ENCODE results near the gene FNDC10. TPM values are rescaled to one million over a fixed set of nuclear protein-coding genes. Genes with fewer than 3 reads are reported as not detected.

The FNDC10 gene
- total RNA-seq, 1 donor from 2014 or later: 7.4 TPM

- Histone ChIP-seq H3K36me3 (peaks cover 34% of the 10 kb centered on the region), H3K9me3 (no peaks in the 10 kb centered on the region), H3K4me1 (peaks cover 38% of the 10 kb centered on the region)
These were observed 32.0 kb downstream of the FNDC10 start for GRCh38 chr1:1567891-1568291.

GRCh38 chr1:1567152-1567875, 32.6 kb downstream of the FNDC10 start:
- peaks cover 40% of the 10 kb centered on the region for H3K36me3 ChIP-seq
- H3K27ac ChIP-seq: no peak overlapping the region
- TF ChIP-seq, protein P1, sequence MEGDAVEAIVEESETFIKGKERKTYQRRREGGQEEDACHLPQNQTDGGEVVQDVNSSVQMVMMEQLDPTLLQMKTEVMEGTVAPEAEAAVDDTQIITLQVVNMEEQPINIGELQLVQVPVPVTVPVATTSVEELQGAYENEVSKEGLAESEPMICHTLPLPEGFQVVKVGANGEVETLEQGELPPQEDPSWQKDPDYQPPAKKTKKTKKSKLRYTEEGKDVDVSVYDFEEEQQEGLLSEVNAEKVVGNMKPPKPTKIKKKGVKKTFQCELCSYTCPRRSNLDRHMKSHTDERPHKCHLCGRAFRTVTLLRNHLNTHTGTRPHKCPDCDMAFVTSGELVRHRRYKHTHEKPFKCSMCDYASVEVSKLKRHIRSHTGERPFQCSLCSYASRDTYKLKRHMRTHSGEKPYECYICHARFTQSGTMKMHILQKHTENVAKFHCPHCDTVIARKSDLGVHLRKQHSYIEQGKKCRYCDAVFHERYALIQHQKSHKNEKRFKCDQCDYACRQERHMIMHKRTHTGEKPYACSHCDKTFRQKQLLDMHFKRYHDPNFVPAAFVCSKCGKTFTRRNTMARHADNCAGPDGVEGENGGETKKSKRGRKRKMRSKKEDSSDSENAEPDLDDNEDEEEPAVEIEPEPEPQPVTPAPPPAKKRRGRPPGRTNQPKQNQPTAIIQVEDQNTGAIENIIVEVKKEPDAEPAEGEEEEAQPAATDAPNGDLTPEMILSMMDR (IDR thresholded peaks at IDR 0.05): no peak

More at GRCh38 chr1:1567891-1568291, 32.0 kb downstream of the FNDC10 start:
- TF ChIP-seq, protein P1 (IDR thresholded peaks at IDR 0.05): no peak
- intact Hi-C loops (cut with DNase I): no loop called here
- Histone ChIP-seq H3K27ac (no peak overlapping the region), H3K4me3 (no peak overlapping the region), H3K27me3 (no peaks in the 10 kb centered on the region)
- ATAC-seq (no peak), DNase-seq (no peak)

GRCh38 chr1:1565340-1565739, 34.6 kb downstream of the FNDC10 start:
- Histone ChIP-seq H3K4me3 (no peak overlapping the region), H3K9me3 (no peaks in the 10 kb centered on the region), H3K4me1 (peaks cover 29% of the 10 kb centered on the region), H3K27ac (no peak overlapping the region), H3K27me3 (no peaks in the 10 kb centered on the region), H3K36me3 (peaks cover 54% of the 10 kb centered on the region)
- DNase-seq (no peak), ATAC-seq (no peak)
- intact Hi-C loops (cut with DNase I): no loop called here
- TF ChIP-seq, protein P1 (IDR thresholded peaks at IDR 0.05): no peak

More at GRCh38 chr1:1567152-1567875, 32.6 kb downstream of the FNDC10 start:
- Histone ChIP-seq H3K27me3 (no peaks in the 10 kb centered on the region), H3K9me3 (no peaks in the 10 kb centered on the region), H3K4me1 (peaks cover 32% of the 10 kb centered on the region), H3K4me3 (no peak overlapping the region)
- intact Hi-C loops (cut with DNase I): no loop called here
- no peak for DNase-seq
- ATAC-seq: no peak

GRCh38 chr1:1564268-1564667, 35.7 kb downstream of the FNDC10 start:
- Histone ChIP-seq H3K27ac (peak overlapping the region; percentile 11), H3K27me3 (no peaks in the 10 kb centered on the region), H3K4me3 (no peak overlapping the region), H3K4me1 (peaks cover 21% of the 10 kb centered on the region), H3K36me3 (peaks cover 51% of the 10 kb centered on the region), H3K9me3 (no peaks in the 10 kb centered on the region)
- TF ChIP-seq, protein P1 (IDR thresholded peaks at IDR 0.05): no peak
- intact Hi-C loops (cut with DNase I): no loop called here
- ATAC-seq: no peak
- no peak for DNase-seq

- no peaks in the 10 kb centered on the region for H3K9me3 ChIP-seq
- TF ChIP-seq, protein P1 (IDR thresholded peaks at IDR 0.05): no peak
- DNase-seq (no peak), ATAC-seq (no peak)
- H3K4me1 ChIP-seq: peaks cover 15% of the 10 kb centered on the region
- no peaks in the 10 kb centered on the region for H3K27me3 ChIP-seq
- no peak overlapping the region for H3K4me3 ChIP-seq
- H3K36me3 ChIP-seq: peaks cover 51% of the 10 kb centered on the region
- H3K27ac ChIP-seq: no peak overlapping the region
- intact Hi-C loops (cut with DNase I): no loop called here
These were observed 36.2 kb downstream of the FNDC10 start for GRCh38 chr1:1563688-1564087.
